GM21786 (cell line): Measurements from ENCODE around the gene SLC22A23.

Experiments used
- ATAC-seq: cut with Tn5 transposase; IDR thresholded peaks from one replicate; pipeline ENCODE4 v1.9.1; 2021; ENCODE audit not compliant: unreplicated experiment

Gene SLC22A23

GRCh38 chr6:3337521-3338350 lies 119.1 kb downstream of the SLC22A23 start:
- no peak for ATAC-seq

GRCh38 chr6:3336859-3337515 lies 119.9 kb downstream of the SLC22A23 start:
- ATAC-seq, result no peak

DNA sequence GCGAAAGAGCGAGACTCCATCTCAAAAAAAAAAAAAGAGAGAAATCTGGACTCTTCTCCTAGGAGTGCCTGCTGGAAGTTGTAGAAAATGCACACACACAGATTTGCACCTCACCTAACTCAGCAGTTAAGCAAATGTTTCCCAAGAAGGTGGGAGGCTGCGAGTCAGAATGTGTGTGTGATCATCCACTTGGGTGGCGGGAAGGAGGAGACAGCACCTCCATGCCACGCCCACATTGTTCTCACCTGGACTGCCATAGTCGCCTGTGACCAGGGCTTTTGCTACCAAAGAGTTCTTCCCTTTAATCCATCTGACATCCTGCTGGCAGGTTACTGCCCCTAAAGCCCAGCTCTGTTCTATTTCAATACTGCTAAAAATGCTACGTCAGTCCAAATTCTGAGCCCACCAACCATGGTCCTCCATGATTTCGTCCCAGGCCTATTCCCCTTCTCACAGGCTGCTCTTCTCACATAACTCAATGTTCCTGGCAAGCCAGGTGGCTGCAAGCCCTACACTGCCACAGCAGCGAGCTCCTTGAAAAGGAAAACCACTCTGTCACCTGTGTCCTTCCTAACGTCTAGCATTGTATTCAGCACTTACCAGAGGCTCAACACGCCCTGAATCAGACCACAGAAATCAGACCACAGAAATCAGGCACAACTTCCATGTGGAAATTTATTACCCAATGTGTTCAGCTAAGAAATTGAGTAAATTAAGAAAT lies 120.6 kb downstream of the SLC22A23 start:
- ATAC-seq, result no peak

DNA sequence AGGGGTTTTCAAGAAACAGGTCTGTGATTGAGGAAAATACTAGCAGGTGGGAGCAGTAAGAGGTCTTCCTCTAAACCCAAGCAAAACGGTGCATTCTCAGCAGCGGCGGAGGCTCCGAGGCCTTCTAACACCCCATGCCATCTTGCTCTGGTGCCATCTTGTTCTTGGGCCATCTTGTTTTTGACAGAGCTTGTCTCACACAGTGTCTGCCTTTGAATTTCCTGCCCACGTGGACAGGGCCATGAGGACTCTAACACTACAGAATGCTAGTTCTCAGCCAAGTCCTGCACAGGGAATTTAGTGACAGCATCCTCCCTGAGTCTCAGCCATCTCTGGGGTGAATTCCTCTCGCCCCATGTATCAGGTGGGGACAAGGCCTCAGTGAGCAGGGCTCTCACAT lies 121.7 kb downstream of the SLC22A23 start:
- ATAC-seq, result no peak

DNA sequence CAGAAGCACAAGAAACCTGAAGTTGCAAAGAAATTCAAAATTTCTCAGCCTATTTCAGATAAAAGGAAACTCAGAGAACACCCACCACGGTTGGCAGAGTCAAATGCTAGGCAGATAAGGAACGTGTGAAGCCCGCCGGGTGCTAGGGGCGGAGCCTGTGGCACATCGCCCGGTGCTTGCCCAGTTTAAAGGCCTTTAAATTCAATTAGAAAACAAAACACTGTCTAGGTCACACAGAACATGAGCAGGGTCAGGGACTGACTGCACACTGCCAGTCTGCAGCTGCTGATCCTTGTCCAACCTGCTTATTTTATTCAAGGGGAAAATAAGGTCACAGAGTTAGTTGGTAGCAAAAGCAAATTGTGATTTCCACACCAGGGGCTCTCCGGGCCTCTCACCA lies 122.3 kb downstream of the SLC22A23 start:
- no peak for ATAC-seq

DNA sequence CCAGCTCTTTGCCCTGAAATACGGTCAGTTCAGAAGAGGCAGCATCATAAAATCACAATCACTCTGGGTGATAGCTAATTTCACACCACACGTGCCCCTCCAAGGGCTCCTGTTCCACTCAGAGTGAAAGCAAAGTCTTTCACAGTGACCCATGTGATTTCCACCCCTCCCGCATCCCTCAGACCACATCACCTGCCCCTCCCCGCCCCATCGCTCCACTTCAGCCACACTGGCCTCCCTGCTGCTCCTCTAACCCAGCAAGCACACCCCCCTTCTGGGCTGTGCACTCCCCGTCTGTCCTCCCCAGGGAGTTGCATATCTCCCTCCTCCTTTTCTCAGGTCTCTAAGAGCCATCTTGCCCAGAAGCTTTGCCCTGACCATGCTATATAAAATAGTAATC lies 123.6 kb downstream of the SLC22A23 start:
- ATAC-seq, result peak; percentile 74

DNA sequence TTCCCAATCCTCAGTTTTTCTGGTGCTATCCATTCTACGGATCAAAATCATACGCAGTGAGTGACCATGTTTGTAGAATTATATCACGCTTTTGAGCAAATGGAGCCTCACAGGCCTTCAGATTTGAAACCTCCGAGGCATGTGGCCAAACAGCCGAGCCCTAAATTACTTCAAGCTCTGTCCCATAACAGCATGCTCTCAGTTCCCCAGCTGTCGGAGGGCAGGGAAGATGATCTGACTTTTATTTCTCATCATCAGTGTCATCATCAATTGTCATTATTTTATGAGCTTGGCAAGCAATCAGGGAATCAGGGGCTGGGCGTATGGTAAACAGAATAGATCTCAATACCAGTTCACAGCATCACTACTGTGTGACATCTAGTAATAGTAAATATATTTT lies 124.9 kb downstream of the SLC22A23 start:
- ATAC-seq, result no peak

GRCh38 chr6:3331494-3331893 lies 125.4 kb downstream of the SLC22A23 start:
- no peak for ATAC-seq

GRCh38 chr6:3330199-3330598 lies 126.7 kb downstream of the SLC22A23 start:
- no peak for ATAC-seq

DNA sequence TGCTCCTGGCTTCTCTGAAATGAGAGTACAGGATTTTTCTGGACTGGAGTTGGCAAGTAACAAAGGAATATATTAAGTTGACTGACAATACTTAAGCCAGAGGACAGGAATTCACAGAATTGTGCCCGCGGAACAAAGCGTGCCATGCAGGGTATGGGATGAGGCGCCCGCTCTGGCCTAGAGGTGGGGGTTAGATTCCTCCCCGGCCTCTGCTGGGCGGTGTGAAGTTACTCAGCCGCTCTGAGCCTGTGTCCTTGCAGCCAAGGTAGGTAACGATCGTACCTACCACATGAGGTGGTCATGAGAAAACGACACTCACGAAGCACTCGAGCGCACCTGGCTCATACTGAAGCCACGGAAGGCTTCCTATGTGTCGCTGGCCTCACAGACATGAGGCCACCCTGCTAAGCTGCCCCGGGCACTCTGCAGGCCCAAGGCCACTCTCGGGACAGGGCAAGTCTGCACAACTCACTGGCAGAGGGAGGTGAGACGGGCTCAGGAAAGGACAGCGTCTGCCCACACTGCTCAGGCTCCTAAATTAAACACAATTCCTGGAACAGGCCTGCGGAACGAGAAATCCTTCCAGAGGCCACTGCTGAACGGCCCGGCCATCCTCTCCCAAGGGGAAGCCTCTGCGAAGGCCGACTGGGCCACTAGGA lies 127.3 kb downstream of the SLC22A23 start:
- ATAC-seq, result no peak

GRCh38 chr6:3328796-3329195 lies 128.1 kb downstream of the SLC22A23 start:
- ATAC-seq, result no peak

DNA sequence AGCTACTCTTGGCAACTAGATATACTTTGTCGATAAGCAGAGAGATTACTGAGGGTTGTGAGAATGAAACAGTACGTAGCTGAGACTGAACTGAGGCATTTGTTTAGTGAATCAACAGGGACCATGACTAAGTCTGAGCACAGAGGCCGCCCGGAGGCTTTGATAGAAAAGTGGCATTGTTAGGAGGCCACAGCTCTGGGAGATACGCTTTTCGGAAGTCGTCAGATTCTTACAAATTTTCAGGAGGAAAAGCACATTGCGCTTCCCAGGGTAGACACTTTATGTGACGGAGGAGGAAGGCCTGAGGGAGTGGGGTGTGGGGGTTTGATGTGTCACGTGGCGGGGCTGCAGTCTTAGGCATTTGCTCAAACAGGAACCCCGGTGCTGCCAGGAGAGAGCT lies 128.7 kb downstream of the SLC22A23 start:
- ATAC-seq, result no peak

GRCh38 chr6:3327403-3327802 lies 129.4 kb downstream of the SLC22A23 start:
- no peak for ATAC-seq

DNA sequence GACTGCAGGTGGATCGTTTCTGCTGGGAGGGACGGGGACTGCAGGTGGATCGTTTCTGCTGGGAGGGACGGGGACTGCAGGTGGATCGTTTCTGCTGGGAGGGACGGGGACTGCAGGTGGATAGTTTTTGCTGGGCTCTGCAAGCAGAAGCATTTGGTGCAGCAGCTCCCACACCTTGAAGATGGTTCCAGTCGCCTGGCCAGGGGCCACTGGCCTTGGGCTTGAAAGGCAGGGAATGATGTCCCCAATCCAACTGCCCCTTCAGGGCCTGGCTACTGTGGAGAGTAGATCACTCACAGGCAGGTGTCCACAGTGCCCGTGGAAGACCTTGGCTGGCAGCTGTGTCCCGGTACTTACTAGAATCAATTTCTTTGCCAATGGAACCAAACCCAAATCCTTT lies 129.9 kb downstream of the SLC22A23 start:
- ATAC-seq, result no peak

- ATAC-seq, result no peak
Observed at GRCh38 chr6:3326184-3326971, 130.5 kb downstream of the SLC22A23 start.

DNA sequence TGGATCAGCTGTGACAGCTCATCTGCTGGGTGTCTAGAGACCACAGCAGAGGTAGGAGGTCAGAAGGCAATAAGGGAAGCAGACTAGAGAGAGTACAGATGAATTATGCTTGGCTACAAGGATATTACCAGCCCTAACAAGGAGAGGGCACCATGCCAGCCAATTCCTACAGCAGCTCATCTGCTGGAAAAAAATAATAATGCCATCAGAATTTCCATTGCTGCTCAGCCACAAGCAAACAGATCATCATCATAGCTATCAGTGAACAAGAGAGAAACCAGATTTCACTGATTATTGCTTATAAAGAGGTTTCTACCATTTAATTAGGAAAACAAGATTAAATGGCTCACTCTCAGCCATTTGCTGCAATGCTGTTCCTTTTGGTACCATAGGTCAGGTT lies 131.6 kb downstream of the SLC22A23 start:
- no peak for ATAC-seq

- peak; percentile 86 for ATAC-seq
Observed at GRCh38 chr6:3324262-3324942, 132.4 kb downstream of the SLC22A23 start.

GRCh38 chr6:3323696-3324261 lies 133.1 kb downstream of the SLC22A23 start:
- no peak for ATAC-seq

- ATAC-seq, result no peak
Observed at GRCh38 chr6:3323148-3323547, 133.7 kb downstream of the SLC22A23 start.
